Fibroblast of lung (primary cell): Measurements from ENCODE around the gene TTLL12. TPM values are rescaled to one million over a fixed set of nuclear protein-coding genes. Genes with fewer than 3 reads are reported as not detected.

ENCODE experiments used
- DNase-seq, 2 donors: peaks; one replicate each; pipeline versions ENCODE4 v3.0.0 to v3.0.0-alpha.2; 2010; ENCODE audit warnings: low read depth in 2 of 2
- H2AFZ ChIP-seq: 2 replicates; pipeline ENCODE4 v1.5.1; 2012; ENCODE audit warnings: low read length, control low read depth, inconsistent platforms
- H3K27ac ChIP-seq: 2 replicates; pipeline ENCODE4 v1.5.1; 2011; ENCODE audit warnings: low read length, control low read depth; ENCODE audit not compliant: insufficient read depth
- H3K27me3 ChIP-seq: 2 replicates; pipeline ENCODE4 v1.5.1; 2011; ENCODE audit warnings: mild to moderate bottlenecking, low read length; ENCODE audit not compliant: control insufficient read depth, insufficient read depth
- H3K36me3 ChIP-seq: 2 replicates; pipeline ENCODE4 v1.5.1; 2011; ENCODE audit warnings: low read length; ENCODE audit not compliant: control insufficient read depth, insufficient read depth
- H3K4me1 ChIP-seq: 2 replicates; pipeline ENCODE4 v1.5.1; 2011; ENCODE audit warnings: low read length; ENCODE audit not compliant: control insufficient read depth, insufficient read depth; ENCODE audit errors: extremely low read depth
- H3K4me2 ChIP-seq: 2 replicates; pipeline ENCODE4 v1.5.1; 2011; ENCODE audit warnings: low read length, control low read depth; ENCODE audit not compliant: insufficient read depth; ENCODE audit errors: extremely low read depth
- H3K4me3 ChIP-seq, 4 experiments: fragments of 200-600 bp in 1 of 4; sonication (generic) in 1 of 4; replicated peaks in 1 of 4; 2 replicates each; pipeline ENCODE4 v1.5.1; 2011 to 2016; ENCODE audit warnings: low read length in 4 of 4, low read depth in 3 of 4, mild to moderate bottlenecking in 3 of 4, control low read depth in 2 of 4, inconsistent platforms in 1 of 4, mixed read lengths in 1 of 4; ENCODE audit not compliant: insufficient read depth in 1 of 4; ENCODE audit errors: control extremely low read depth in 1 of 4
- H3K79me2 ChIP-seq: 2 replicates; pipeline ENCODE4 v1.5.1; 2012; ENCODE audit warnings: mild to moderate bottlenecking, low read length, inconsistent platforms; ENCODE audit not compliant: control insufficient read depth, insufficient read depth
- H3K9ac ChIP-seq: 2 replicates; pipeline ENCODE4 v1.5.1; 2011; ENCODE audit warnings: mild to moderate bottlenecking, low read length, control low read depth; ENCODE audit not compliant: insufficient read depth
- H3K9me3 ChIP-seq: 2 replicates; pipeline ENCODE4 v1.5.1; 2012; ENCODE audit warnings: low read depth, low read length; ENCODE audit not compliant: control insufficient read depth, insufficient read depth
- H4K20me1 ChIP-seq: 2 replicates; pipeline ENCODE4 v1.5.1; 2011; ENCODE audit warnings: low read length; ENCODE audit not compliant: control insufficient read depth, insufficient read depth; ENCODE audit errors: extremely low read depth
- EZH2 ChIP-seq: IDR thresholded peaks from 2 replicates; pipeline ENCODE4 v1.5.1; 2012; ENCODE audit warnings: low read length, control low read depth, mild to moderate bottlenecking; ENCODE audit errors: missing control alignments
- polyA plus RNA-seq, 2 donors: library from polyadenylated mRNA; depleted of rRNA in 1 of 2; stranded (reverse) in 1 of 2; unstranded in 1 of 2; fragments of >200 nt; gene quantifications; 2 replicates each; pipeline ENCODE4 v1.2.1, GENCODE V29; 2011 to 2012; ENCODE audit warnings: missing spikeins in 1 of 2
- total RNA-seq: library from RNA; depleted of rRNA; stranded (reverse); fragments of >200 nt; gene quantifications from 2 replicates; pipeline ENCODE4 v1.2.1, GENCODE V29; 2014
- TF ChIP-seq, protein P1 (sequence below), 2 donors: IDR thresholded peaks in 1 of 2; conservative IDR thresholded peaks in 1 of 2; 1 replicate in 1 of 2; 2 replicates in 1 of 2; pipeline ENCODE4 v1.5.1; 2011 to 2012; ENCODE audit warnings: low read length in 2 of 2, control low read depth in 1 of 2, inconsistent platforms in 1 of 2, low read depth in 1 of 2, mild to moderate bottlenecking in 1 of 2

The TTLL12 gene
- total and polyA plus RNA-seq, 2 donors (not counting 1 experiment from before 2014, with no cell fraction given): 6.0 to 14.7 TPM

DNA sequence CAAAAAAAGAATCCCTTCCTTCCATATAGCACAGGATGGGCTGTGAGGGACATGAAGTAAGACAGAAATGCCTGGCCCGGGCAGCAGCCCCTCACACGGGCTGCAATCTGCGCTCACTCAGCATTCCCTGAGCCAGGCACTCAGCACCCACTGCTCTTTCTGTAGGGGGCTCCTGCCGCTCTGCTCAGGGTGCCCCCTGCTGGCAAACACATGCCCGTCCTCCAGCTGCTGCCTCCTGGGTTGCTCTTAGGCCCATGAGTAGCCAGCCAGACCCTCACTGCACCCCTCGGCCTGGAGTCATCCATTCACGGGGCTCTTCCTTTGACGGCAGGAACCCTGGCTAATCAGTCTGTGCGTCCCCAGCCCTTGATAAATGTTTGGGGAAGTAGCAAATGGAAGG lies 50.7 kb downstream of the TTLL12 start:
- TF ChIP-seq, protein P1, sequence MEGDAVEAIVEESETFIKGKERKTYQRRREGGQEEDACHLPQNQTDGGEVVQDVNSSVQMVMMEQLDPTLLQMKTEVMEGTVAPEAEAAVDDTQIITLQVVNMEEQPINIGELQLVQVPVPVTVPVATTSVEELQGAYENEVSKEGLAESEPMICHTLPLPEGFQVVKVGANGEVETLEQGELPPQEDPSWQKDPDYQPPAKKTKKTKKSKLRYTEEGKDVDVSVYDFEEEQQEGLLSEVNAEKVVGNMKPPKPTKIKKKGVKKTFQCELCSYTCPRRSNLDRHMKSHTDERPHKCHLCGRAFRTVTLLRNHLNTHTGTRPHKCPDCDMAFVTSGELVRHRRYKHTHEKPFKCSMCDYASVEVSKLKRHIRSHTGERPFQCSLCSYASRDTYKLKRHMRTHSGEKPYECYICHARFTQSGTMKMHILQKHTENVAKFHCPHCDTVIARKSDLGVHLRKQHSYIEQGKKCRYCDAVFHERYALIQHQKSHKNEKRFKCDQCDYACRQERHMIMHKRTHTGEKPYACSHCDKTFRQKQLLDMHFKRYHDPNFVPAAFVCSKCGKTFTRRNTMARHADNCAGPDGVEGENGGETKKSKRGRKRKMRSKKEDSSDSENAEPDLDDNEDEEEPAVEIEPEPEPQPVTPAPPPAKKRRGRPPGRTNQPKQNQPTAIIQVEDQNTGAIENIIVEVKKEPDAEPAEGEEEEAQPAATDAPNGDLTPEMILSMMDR (conservative IDR thresholded peaks at IDR 0.05 in 1 of 2, IDR thresholded peaks at IDR 0.05 in 1 of 2; ENCODE audit: low read depth in 1 of 2, low read length in 2 of 2): peak; percentile 56 to 72
- TF ChIP-seq EZH2: no peak
- Histone ChIP-seq H3K4me3 (no peak overlapping the region), H4K20me1 (no peaks in the 10 kb centered on the region), H3K9ac (no peak overlapping the region), H2AFZ (no peak overlapping the region), H3K9me3 (no peaks in the 10 kb centered on the region), H3K36me3 (peaks cover 7% of the 10 kb centered on the region), H3K79me2 (no peaks in the 10 kb centered on the region), H3K27ac (no peak overlapping the region), H3K27me3 (no peaks in the 10 kb centered on the region), H3K4me1 (no peaks in the 10 kb centered on the region), H3K4me2 (no peak overlapping the region)
- DNase-seq: peak; percentile 20 to 29

DNA sequence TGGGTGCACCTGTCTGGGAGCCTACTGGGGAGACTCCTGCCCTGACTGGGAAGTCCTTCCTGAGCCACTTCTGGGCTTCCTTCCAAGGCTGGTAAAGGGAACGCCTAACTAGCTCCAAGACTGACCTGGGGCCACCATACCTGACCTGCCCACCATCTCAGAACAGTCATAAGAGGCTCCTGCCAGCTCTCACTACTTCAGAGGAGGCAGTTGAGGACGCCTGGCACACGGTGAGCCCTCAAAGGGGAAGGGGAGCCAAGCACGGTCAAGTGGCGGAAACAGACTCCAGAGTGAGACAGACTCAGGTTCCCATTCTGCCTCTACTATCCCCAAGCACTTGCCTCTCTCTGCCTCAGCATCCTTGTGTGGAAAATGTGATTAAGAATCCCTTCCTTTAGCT lies 51.4 kb downstream of the TTLL12 start:
- no peak overlapping the region for H3K27ac ChIP-seq
- no peak overlapping the region for H3K4me3 ChIP-seq
- H3K4me2 ChIP-seq: no peak overlapping the region
- no peaks in the 10 kb centered on the region for H3K4me1 ChIP-seq
- peaks cover 7% of the 10 kb centered on the region for H3K36me3 ChIP-seq
- no peaks in the 10 kb centered on the region for H3K79me2 ChIP-seq
- no peaks in the 10 kb centered on the region for H3K9me3 ChIP-seq
- no peaks in the 10 kb centered on the region for H3K27me3 ChIP-seq
- no peak for DNase-seq
- no peaks in the 10 kb centered on the region for H4K20me1 ChIP-seq
- H2AFZ ChIP-seq: no peak overlapping the region
- no peak overlapping the region for H3K9ac ChIP-seq
- TF ChIP-seq EZH2: no peak
- TF ChIP-seq, protein P1 (conservative IDR thresholded peaks at IDR 0.05 in 1 of 2, IDR thresholded peaks at IDR 0.05 in 1 of 2; ENCODE audit: low read depth in 1 of 2, low read length in 2 of 2): no peak

DNA sequence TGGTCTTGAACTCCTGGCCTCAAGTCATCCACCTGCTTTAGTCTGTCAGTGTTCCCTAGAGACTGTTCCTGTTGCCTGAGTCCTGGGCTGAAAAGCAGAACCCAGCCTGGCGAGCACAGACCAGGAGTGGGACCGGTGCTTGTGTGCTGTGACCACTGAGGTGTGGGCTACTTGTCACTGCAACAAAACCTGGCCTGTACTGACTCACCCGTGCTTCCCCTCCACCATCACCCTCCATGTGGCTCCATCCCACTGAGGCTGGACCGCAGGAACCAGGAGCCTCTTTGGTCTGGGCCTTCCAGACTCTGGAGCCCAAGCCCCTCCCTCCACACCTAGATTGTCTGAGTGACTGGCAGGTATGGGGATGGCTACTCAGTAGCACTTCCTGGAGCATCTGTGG lies 52.4 kb downstream of the TTLL12 start:
- Histone ChIP-seq H2AFZ (no peak overlapping the region), H3K4me3 (no peak overlapping the region), H3K9ac (no peak overlapping the region), H3K27me3 (no peaks in the 10 kb centered on the region), H3K4me2 (no peak overlapping the region), H4K20me1 (no peaks in the 10 kb centered on the region), H3K9me3 (no peaks in the 10 kb centered on the region), H3K4me1 (no peaks in the 10 kb centered on the region), H3K36me3 (peaks cover 7% of the 10 kb centered on the region), H3K27ac (no peak overlapping the region), H3K79me2 (no peaks in the 10 kb centered on the region)
- DNase-seq: no peak
- TF ChIP-seq EZH2: no peak
- TF ChIP-seq, protein P1 (conservative IDR thresholded peaks at IDR 0.05 in 1 of 2, IDR thresholded peaks at IDR 0.05 in 1 of 2; ENCODE audit: low read depth in 1 of 2, low read length in 2 of 2): no peak
